ENCODE data around the gene OPTC. TPM values are rescaled to one million over a fixed set of nuclear protein-coding genes. Genes with fewer than 3 reads are reported as not detected.

The OPTC gene
- total and polyA plus RNA-seq, 2 of the 8 experiments (the other 6 are each of a cell fraction or from before 2014, with no cell fraction given) = 1.1 to 4.0 TPM

GRCh38 chr1:203492748-203493130, 1.2 kb upstream of the OPTC start:
- H3K27me3 ChIP-seq (replicated peaks in 1 of 4; ENCODE audit: control insufficient read depth in 3 of 4, extremely low read depth in 1 of 4, insufficient read depth in 3 of 4, low read length in 3 of 4) = no peaks in the 10 kb centered on the region; a peak in 1 of 7 replicates
- no peak for FAIRE-seq
- TF ChIP-seq GABPA (IDR thresholded peaks at IDR 0.05; ENCODE audit: borderline replicate concordance, insufficient read depth, low read length) = no peak
- no peak for TF ChIP-seq SP2 (IDR thresholded peaks at IDR 0.05; ENCODE audit: low read length)
- TF ChIP-seq NANOG (IDR thresholded peaks at IDR 0.05; ENCODE audit: insufficient read depth, low read depth, low read length, poor library complexity, severe bottlenecking) = no peak
- TF ChIP-seq SIX5 (IDR thresholded peaks at IDR 0.05; ENCODE audit: low read depth, low read length) = no peak
- TF ChIP-seq CBX8 (IDR thresholded peaks at IDR 0.05; ENCODE audit: borderline replicate concordance, low read depth, low read length) = no peak
- TF ChIP-seq E2F6 (IDR thresholded peaks at IDR 0.05) = no peak
- no peak for TF ChIP-seq EP300 (IDR thresholded peaks at IDR 0.05; ENCODE audit: borderline replicate concordance in 1 of 2, low read depth in 2 of 2, low read length in 2 of 2)
- TF ChIP-seq CHD2 (IDR thresholded peaks at IDR 0.05; ENCODE audit: low read length) = no peak
- no peak for TF ChIP-seq SUZ12 (IDR thresholded peaks at IDR 0.05; ENCODE audit: low read length)
- no peak for TF ChIP-seq ATF3 (IDR thresholded peaks at IDR 0.05; ENCODE audit: insufficient read depth, low read depth, low read length)
- TF ChIP-seq MAFK (IDR thresholded peaks at IDR 0.05; ENCODE audit: low read depth, low read length) = no peak
- no peak for TF ChIP-seq KDM5A (IDR thresholded peaks at IDR 0.05; ENCODE audit: low read length)
- TF ChIP-seq YY1 (IDR thresholded peaks at IDR 0.05; ENCODE audit: low read depth, low read length) = no peak
- TF ChIP-seq TCF12 (IDR thresholded peaks at IDR 0.05; ENCODE audit: low read depth, low read length) = no peak

More at GRCh38 chr1:203492748-203493130, 1.2 kb upstream of the OPTC start:
- Histone ChIP-seq H2BK120ac (replicated peaks; ENCODE audit: low read depth, low read length) (no peak overlapping the region), H3K27ac (ENCODE audit: low read depth, low read length) (no peak overlapping the region), H4K8ac (ENCODE audit: extremely low read depth, insufficient read depth, low read length) (no peak overlapping the region), H3K79me2 (ENCODE audit: control insufficient read depth in 1 of 2, insufficient read depth in 2 of 2, low read length in 2 of 2) (no peaks in the 10 kb centered on the region), H3K56ac (replicated peaks; ENCODE audit: insufficient read length, low read depth, low read length) (no peak overlapping the region), H3K4me3 (ENCODE audit: extremely low read depth in 1 of 4, insufficient read depth in 2 of 4, low read depth in 3 of 4, low read length in 4 of 4) (no peak overlapping the region), H3K18ac (ENCODE audit: extremely low read depth, low read length) (no peak overlapping the region), H2BK15ac (ENCODE audit: low read length) (no peak overlapping the region), H2BK20ac (ENCODE audit: low read length) (no peak overlapping the region), H3K9me3 (ENCODE audit: insufficient read depth in 2 of 2, low read depth in 1 of 2, low read length in 1 of 2) (no peaks in the 10 kb centered on the region), H3K23me2 (ENCODE audit: low read depth, low read length) (no peaks in the 10 kb centered on the region), H3K23ac (ENCODE audit: insufficient read length) (no peak overlapping the region), H2AK5ac (ENCODE audit: low read depth, low read length) (no peak overlapping the region), H4K20me1 (replicated peaks in 1 of 2; ENCODE audit: control insufficient read depth in 1 of 2, insufficient read depth in 2 of 2, low read length in 2 of 2) (no peaks in the 10 kb centered on the region), H3K4me2 (ENCODE audit: insufficient read depth in 1 of 2, low read depth in 2 of 2, low read length in 2 of 2) (no peak overlapping the region), H3K14ac (ENCODE audit: insufficient read length) (no peak overlapping the region), H3K36me3 (ENCODE audit: control insufficient read depth in 2 of 4, insufficient read depth in 4 of 4, low read length in 3 of 4) (no peaks in the 10 kb centered on the region), H2AFZ (ENCODE audit: low read length) (no peak overlapping the region), H3K79me1 (ENCODE audit: low read depth, low read length) (no peaks in the 10 kb centered on the region), H3K9ac (replicated peaks in 1 of 4; ENCODE audit: extremely low read depth in 1 of 4, low read depth in 3 of 4, low read length in 3 of 4) (no peak overlapping the region), H3K4me1 (replicated peaks in 1 of 4; ENCODE audit: control insufficient read depth in 3 of 4, insufficient read depth in 4 of 4, low read length in 3 of 4) (peaks cover 0 to 15% (median 6%) of the 10 kb centered on the region in 4 experiments; a peak in 5 of 7 replicates), H3K4ac (replicated peaks; ENCODE audit: insufficient read length, low read depth, low read length) (no peak overlapping the region), H4K5ac (ENCODE audit: insufficient read length, low read depth, low read length) (no peak overlapping the region), H2BK5ac (ENCODE audit: low read depth, low read length) (no peak overlapping the region), H2BK12ac (ENCODE audit: low read depth, low read length) (no peak overlapping the region), H4K91ac (replicated peaks; ENCODE audit: insufficient read length, low read length) (no peak overlapping the region)
- ChIA-PET CTCF (ENCODE audit: partially characterized antibody) (interaction anchor here (1.6 to 4.1 kb wide), 2 partner anchors 12 to 216 kb away, joined by 3 to 35 read pairs; no protein-coding TSS in a partner anchor), POLR2A (ENCODE audit: partially characterized antibody) (no interaction called here)
- DNase-seq (ENCODE audit: low read depth in 1 of 2, low spot score in 2 of 2) = no peak
- 87% methylated on average over 6 of the region's 6 CpGs; no CpG with 5 or more reads in 1 of the 2 experiments for WGBS, 2 experiments (ENCODE audit: extremely low coverage in 1 of 2, insufficient coverage in 1 of 2, insufficient read length in 1 of 2, insufficient replicate concordance in 2 of 2, low coverage in 1 of 2, low lambda C conversion rate in 2 of 2, missing lambda C conversion rate in 1 of 2)
